Spleen (tissue), 11 donors: ENCODE data around the gene JADE2. TPM values are rescaled to one million over a fixed set of nuclear protein-coding genes. Genes with fewer than 3 reads are reported as not detected.

Source experiments
- DNase-seq: peaks from one replicate; pipeline ENCODE4 v3.0.0-alpha.2; 2020
- H3K27ac ChIP-seq, 8 donors: fragments of 200-600 bp; sonication (generic) in 7 of 8; 1 replicate in 4 of 8; 2 replicates in 4 of 8; pipeline versions ENCODE4 v1.5.0 to v1.8.0; 2016 to 2021; ENCODE audit warnings: inconsistent platforms in 4 of 8, mild to moderate bottlenecking in 4 of 8, moderate library complexity in 1 of 8
- H3K27me3 ChIP-seq, 7 donors: fragments of 200-600 bp; sonication (generic) in 6 of 7; replicated peaks in 1 of 7; 1 replicate in 4 of 7; 2 replicates in 3 of 7; pipeline versions ENCODE4 v1.5.0 to v1.8.0; 2016 to 2021; ENCODE audit warnings: inconsistent platforms in 3 of 7, mild to moderate bottlenecking in 1 of 7
- H3K36me3 ChIP-seq, 6 donors: fragments of 200-600 bp; sonication (generic) in 5 of 6; 1 replicate in 4 of 6; 2 replicates in 2 of 6; pipeline versions ENCODE4 v1.5.0 to v1.8.0; 2016 to 2021; ENCODE audit warnings: inconsistent platforms in 2 of 6
- H3K4me1 ChIP-seq, 6 donors: fragments of 200-600 bp; sonication (generic) in 5 of 6; 1 replicate in 3 of 6; 2 replicates in 3 of 6; pipeline versions ENCODE4 v1.5.0 to v1.8.0; 2016 to 2021; ENCODE audit warnings: inconsistent platforms in 3 of 6
- H3K4me3 ChIP-seq, 8 donors: fragments of 200-600 bp; sonication (generic) in 7 of 8; 1 replicate in 4 of 8; 2 replicates in 4 of 8; pipeline versions ENCODE4 v1.5.0 to v1.8.0; 2016 to 2021; ENCODE audit warnings: inconsistent platforms in 4 of 8, mild to moderate bottlenecking in 4 of 8, moderate library complexity in 2 of 8
- H3K9me3 ChIP-seq, 8 donors: fragments of 200-600 bp; sonication (generic) in 7 of 8; 1 replicate in 4 of 8; 2 replicates in 4 of 8; pipeline versions ENCODE4 v1.5.0 to v1.8.0; 2016 to 2021; ENCODE audit warnings: inconsistent platforms in 4 of 8
- CTCF ChIP-seq, 11 experiments: fragments of 200-600 bp in 7 of 11; fragments of 450-650 bp in 4 of 11; sonication (generic) in 4 of 11; IDR thresholded peaks in 8 of 11; conservative IDR thresholded peaks in 3 of 11; 1 replicate in 7 of 11; 2 replicates in 4 of 11; pipeline versions ENCODE4 v1.4.0 to v1.8.0; 2016 to 2021; ENCODE audit warnings: antibody characterized with exemption in 11 of 11, inconsistent platforms in 4 of 11, mild to moderate bottlenecking in 1 of 11
- POLR2A ChIP-seq, 3 donors: fragments of 450-650 bp; IDR thresholded peaks; one replicate each; pipeline ENCODE4 v1.5.1; 2017; ENCODE audit warnings: antibody characterized with exemption in 3 of 3, mild to moderate bottlenecking in 1 of 3
- POLR2AphosphoS5 ChIP-seq, 3 donors: sonication (generic); formaldehyde crosslinking; IDR thresholded peaks; one replicate each; pipeline ENCODE4 v1.5.1; 2017; ENCODE audit warnings: antibody characterized with exemption in 3 of 3
- WGBS, 5 donors: extraction: QIAGEN DNeasy Blood & Tissue Kit in 3 of 5; methylation state at CpG; one replicate each; pipeline versions ENCODE4 v1.1.5 to v1.1.7; 2013 to 2018; 5-methylcytosine and 5-hydroxymethylcytosine counted together
- intact Hi-C: fragments of 100-400 bp; cut with DNase I; formaldehyde crosslinking; loops from one replicate; pipeline ENCODE4 v1.15.0; 2023; ENCODE audit warnings: low total_unique reads
- polyA plus RNA-seq, 3 donors: library from polyadenylated mRNA; stranded (reverse); fragments of 200-250 nt; gene quantifications; one replicate each; pipeline ENCODE4 v1.2.1, GENCODE V29; 2013
- total RNA-seq, 7 donors: library from RNA; depleted of rRNA in 3 of 7; stranded (reverse); fragments of >200 nt in 3 of 7; fragmentation: NEBNext Ultra II Directional in 4 of 7; extraction: Animal tissue kit (Norgen Biotek cat#: 25700) in 4 of 7; gene quantifications; one replicate each; pipeline versions ENCODE4 v1.1.0 to v1.2.1, GENCODE V29; 2016 to 2021
- donor health status: healthy with polysubstance abuse.
- donor health status: DM: no; HTN: no; CAD: no; lungs with moderate emphysema.
- donor health status: DM: no; HTN: no; CAD: no.
- donor health status: Bipolar disorder and iron deficiency.
- donor health status: healthy.
- donor health status: DM: no; HTN: no; CAD: no.
- donor health status: DM: yes; HTN: yes; CAD: no.

The JADE2 gene
- total and polyA plus RNA-seq, 10 donors = 12.3 to 131 (median 94.3) TPM

GRCh38 chr5:134608555-134608954, 83.1 kb downstream of the JADE2 start:
- 82 to 85% (median 84%) methylated on average over 3 of the region's 3 CpGs for WGBS, 5 donors
- Histone ChIP-seq H3K9me3 (no peaks in the 10 kb centered on the region), H3K27me3 (no peaks in the 10 kb centered on the region), H3K4me3 (no peak overlapping the region), H3K27ac (no peak overlapping the region), H3K36me3 (peaks cover 2 to 100% (median 73%) of the 10 kb centered on the region in 6 donors), H3K4me1 (peaks cover 0 to 12% (median 5%) of the 10 kb centered on the region in 6 donors)
- TF ChIP-seq POLR2AphosphoS5 (IDR thresholded peaks at IDR 0.05) = no peak
- TF ChIP-seq POLR2A (IDR thresholded peaks at IDR 0.05) = no peak
- TF ChIP-seq CTCF (IDR thresholded peaks at IDR 0.05 in 8 of 11, conservative IDR thresholded peaks at IDR 0.05 in 3 of 11) = no peak
- intact Hi-C loops = no loop called here
- DNase-seq = no peak

GRCh38 chr5:134609232-134609851, 83.9 kb downstream of the JADE2 start:
- no peak for TF ChIP-seq POLR2A (IDR thresholded peaks at IDR 0.05)
- TF ChIP-seq POLR2AphosphoS5 (IDR thresholded peaks at IDR 0.05) = no peak
- TF ChIP-seq CTCF (IDR thresholded peaks at IDR 0.05 in 8 of 11, conservative IDR thresholded peaks at IDR 0.05 in 3 of 11) = no peak
- peaks cover 0 to 11% (median 5%) of the 10 kb centered on the region in 6 donors for H3K4me1 ChIP-seq
- no peak for DNase-seq
- H3K36me3 ChIP-seq = peaks cover 2 to 100% (median 71%) of the 10 kb centered on the region in 6 donors
- WGBS, 5 donors = 61 to 75% (median 70%) methylated on average over 3 of the region's 3 CpGs
- intact Hi-C loops = no loop called here
- no peak overlapping the region for H3K4me3 ChIP-seq
- no peaks in the 10 kb centered on the region for H3K27me3 ChIP-seq
- no peaks in the 10 kb centered on the region for H3K9me3 ChIP-seq
- peak overlapping the region in 1 of 8 donors; percentile 9 for H3K27ac ChIP-seq

- Histone ChIP-seq H3K27me3 (no peaks in the 10 kb centered on the region), H3K36me3 (peaks cover 2 to 100% (median 72%) of the 10 kb centered on the region in 6 donors), H3K4me1 (no peaks in the 10 kb centered on the region), H3K9me3 (no peaks in the 10 kb centered on the region), H3K4me3 (no peak overlapping the region), H3K27ac (no peak overlapping the region)
- TF ChIP-seq CTCF (IDR thresholded peaks at IDR 0.05 in 8 of 11, conservative IDR thresholded peaks at IDR 0.05 in 3 of 11) (no peak), POLR2AphosphoS5 (IDR thresholded peaks at IDR 0.05) (no peak), POLR2A (IDR thresholded peaks at IDR 0.05) (no peak)
- no peak for DNase-seq
- intact Hi-C loops = no loop called here
These were observed 85.3 kb downstream of the JADE2 start for GRCh38 chr5:134610725-134611124.

GRCh38 chr5:134611515-134611914, 86.0 kb downstream of the JADE2 start:
- TF ChIP-seq POLR2AphosphoS5 (IDR thresholded peaks at IDR 0.05) (no peak), POLR2A (IDR thresholded peaks at IDR 0.05) (no peak), CTCF (IDR thresholded peaks at IDR 0.05 in 8 of 11, conservative IDR thresholded peaks at IDR 0.05 in 3 of 11) (no peak)
- intact Hi-C loops = no loop called here
- Histone ChIP-seq H3K9me3 (no peaks in the 10 kb centered on the region), H3K4me1 (no peaks in the 10 kb centered on the region), H3K36me3 (peaks cover 2 to 100% (median 71%) of the 10 kb centered on the region in 6 donors), H3K4me3 (no peak overlapping the region), H3K27ac (no peak overlapping the region), H3K27me3 (no peaks in the 10 kb centered on the region)
- DNase-seq = no peak
- 96 to 98% (median 98%) methylated on average over 4 of the region's 4 CpGs for WGBS, 5 donors
